ENCODE data around the gene GREB1L. TPM values are rescaled to one million over a fixed set of nuclear protein-coding genes. Genes with fewer than 3 reads are reported as not detected.

GREB1L gene
- total RNA-seq, 2 experiments from 2014 or later: not detected

DNA sequence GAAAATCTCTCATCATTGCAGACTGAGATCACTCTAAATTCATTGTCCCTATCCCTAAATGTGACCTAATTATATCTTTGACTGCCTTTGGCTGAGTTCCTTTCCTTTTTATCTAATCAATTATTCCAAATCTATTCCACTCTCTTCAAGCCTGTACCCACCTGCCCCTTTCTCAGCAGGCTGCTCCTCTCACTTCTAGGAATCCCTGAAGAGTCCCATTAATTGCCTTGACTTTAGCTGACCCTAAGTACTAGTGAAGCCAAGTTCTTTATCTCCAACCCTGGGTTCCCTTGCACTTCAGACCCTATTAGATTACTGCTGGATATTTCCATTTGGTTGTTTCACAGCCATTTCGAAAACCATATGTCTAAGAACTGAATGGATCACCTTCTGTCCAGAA lies 102.8 kb downstream of the GREB1L start:
- no peaks in the 10 kb centered on the region for H3K79me2 ChIP-seq (ENCODE audit: insufficient read depth, low read depth, low read length)
- no peak overlapping the region for H3K4me3 ChIP-seq (ENCODE audit: low read depth, low read length, poor library complexity, severe bottlenecking)
- H3K4me2 ChIP-seq (ENCODE audit: low read length): no peak overlapping the region
- no peaks in the 10 kb centered on the region for H3K4me1 ChIP-seq (ENCODE audit: insufficient read depth, low read length, poor library complexity, severe bottlenecking)
- CTCF ChIA-PET (ENCODE audit: unreplicated experiment): no interaction called here
- no peaks in the 10 kb centered on the region for H3K9me3 ChIP-seq (ENCODE audit: low read length)
- POLR2A ChIA-PET: interaction anchor here (0.6 kb wide), 1 partner anchor 12 kb away, joined by 3 read pairs; no protein-coding TSS in a partner anchor
- H3K36me3 ChIP-seq (ENCODE audit: insufficient read depth, low read length): no peaks in the 10 kb centered on the region
- intact Hi-C loops (cut with micrococcal nuclease; ENCODE audit: unreplicated experiment): no loop called here
- DNase-seq (ENCODE audit: low spot score): no peak
- H2AFZ ChIP-seq (ENCODE audit: low read length): no peak overlapping the region
- H4K20me1 ChIP-seq (ENCODE audit: insufficient read depth, low read length): no peaks in the 10 kb centered on the region
- no TSS peak for BruUV-seq (replicated peaks)
- TF ChIP-seq EZH2phosphoT487 (IDR thresholded peaks at IDR 0.05; ENCODE audit: borderline replicate concordance, low read depth, low read length): no peak
- TF ChIP-seq, protein P1, sequence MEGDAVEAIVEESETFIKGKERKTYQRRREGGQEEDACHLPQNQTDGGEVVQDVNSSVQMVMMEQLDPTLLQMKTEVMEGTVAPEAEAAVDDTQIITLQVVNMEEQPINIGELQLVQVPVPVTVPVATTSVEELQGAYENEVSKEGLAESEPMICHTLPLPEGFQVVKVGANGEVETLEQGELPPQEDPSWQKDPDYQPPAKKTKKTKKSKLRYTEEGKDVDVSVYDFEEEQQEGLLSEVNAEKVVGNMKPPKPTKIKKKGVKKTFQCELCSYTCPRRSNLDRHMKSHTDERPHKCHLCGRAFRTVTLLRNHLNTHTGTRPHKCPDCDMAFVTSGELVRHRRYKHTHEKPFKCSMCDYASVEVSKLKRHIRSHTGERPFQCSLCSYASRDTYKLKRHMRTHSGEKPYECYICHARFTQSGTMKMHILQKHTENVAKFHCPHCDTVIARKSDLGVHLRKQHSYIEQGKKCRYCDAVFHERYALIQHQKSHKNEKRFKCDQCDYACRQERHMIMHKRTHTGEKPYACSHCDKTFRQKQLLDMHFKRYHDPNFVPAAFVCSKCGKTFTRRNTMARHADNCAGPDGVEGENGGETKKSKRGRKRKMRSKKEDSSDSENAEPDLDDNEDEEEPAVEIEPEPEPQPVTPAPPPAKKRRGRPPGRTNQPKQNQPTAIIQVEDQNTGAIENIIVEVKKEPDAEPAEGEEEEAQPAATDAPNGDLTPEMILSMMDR (conservative IDR thresholded peaks at IDR 0.05; ENCODE audit: low read length): no peak
- no peaks in the 10 kb centered on the region for H3K9me2 ChIP-seq (ENCODE audit: insufficient read depth, low read length)
- H3K27ac ChIP-seq (ENCODE audit: low read depth, low read length, poor library complexity, severe bottlenecking): no peak overlapping the region

DNA sequence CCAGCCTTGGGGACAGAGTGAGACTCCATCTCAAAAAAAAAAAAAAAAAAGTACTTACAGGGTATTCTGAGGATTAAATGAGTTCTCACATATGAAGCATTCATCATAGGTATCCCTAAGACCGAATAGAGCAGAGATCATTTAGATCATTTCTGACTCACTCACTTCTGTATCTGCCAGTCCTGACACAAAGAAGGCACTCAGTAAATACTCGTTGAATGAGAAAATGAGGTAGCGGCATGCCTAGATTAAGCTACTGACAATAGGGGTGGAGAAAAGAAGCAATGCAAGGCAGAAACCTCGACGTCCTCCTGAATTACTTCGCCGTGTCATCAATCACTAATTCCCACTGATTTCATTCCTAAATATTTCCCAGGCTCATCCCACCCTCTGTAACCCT lies 103.8 kb downstream of the GREB1L start:
- Histone ChIP-seq H3K4me1 (ENCODE audit: insufficient read depth, low read length, poor library complexity, severe bottlenecking) (no peaks in the 10 kb centered on the region), H3K9me3 (ENCODE audit: low read length) (no peaks in the 10 kb centered on the region), H3K36me3 (ENCODE audit: insufficient read depth, low read length) (no peaks in the 10 kb centered on the region), H3K4me2 (ENCODE audit: low read length) (no peak overlapping the region), H3K4me3 (ENCODE audit: low read depth, low read length, poor library complexity, severe bottlenecking) (no peak overlapping the region), H3K9me2 (ENCODE audit: insufficient read depth, low read length) (no peaks in the 10 kb centered on the region), H3K27ac (ENCODE audit: low read depth, low read length, poor library complexity, severe bottlenecking) (no peak overlapping the region), H2AFZ (ENCODE audit: low read length) (no peak overlapping the region), H3K79me2 (ENCODE audit: insufficient read depth, low read depth, low read length) (no peaks in the 10 kb centered on the region), H4K20me1 (ENCODE audit: insufficient read depth, low read length) (no peaks in the 10 kb centered on the region)
- TF ChIP-seq, protein P1 (conservative IDR thresholded peaks at IDR 0.05; ENCODE audit: low read length): no peak
- TF ChIP-seq EZH2phosphoT487 (IDR thresholded peaks at IDR 0.05; ENCODE audit: borderline replicate concordance, low read depth, low read length): no peak
- no TSS peak for BruUV-seq (replicated peaks)
- POLR2A ChIA-PET: no interaction called here
- intact Hi-C loops (cut with micrococcal nuclease; ENCODE audit: unreplicated experiment): no loop called here
- DNase-seq (ENCODE audit: low spot score): no peak
- CTCF ChIA-PET (ENCODE audit: unreplicated experiment): no interaction called here

DNA sequence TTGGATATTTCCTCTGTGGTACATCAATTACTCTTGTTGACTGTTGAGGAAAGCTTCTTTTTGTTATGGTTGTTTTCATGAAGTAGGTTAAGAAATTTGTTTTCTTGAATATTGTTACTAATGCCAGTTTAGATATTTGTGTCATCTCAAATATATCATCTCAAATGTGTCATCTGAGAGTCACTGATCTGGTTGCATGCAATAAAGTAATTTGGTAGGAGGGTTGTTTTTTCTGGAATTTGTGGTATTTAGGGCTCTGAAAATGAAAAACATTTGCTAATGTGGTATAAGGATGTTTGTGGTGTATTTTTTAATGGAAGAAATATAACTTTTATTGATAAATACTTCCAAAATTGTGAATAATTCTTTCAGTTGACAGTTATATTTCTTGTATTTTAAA lies 117.7 kb downstream of the GREB1L start:
- intact Hi-C loops (cut with micrococcal nuclease; ENCODE audit: unreplicated experiment): no loop called here

More for the DNA sequence above, 117.7 kb downstream of the GREB1L start:
- BruUV-seq (replicated peaks): no TSS peak
- Histone ChIP-seq H3K4me3 (ENCODE audit: low read depth, low read length, poor library complexity, severe bottlenecking) (no peak overlapping the region), H3K36me3 (ENCODE audit: insufficient read depth, low read length) (no peaks in the 10 kb centered on the region), H3K4me1 (ENCODE audit: insufficient read depth, low read length, poor library complexity, severe bottlenecking) (no peaks in the 10 kb centered on the region), H3K27ac (ENCODE audit: low read depth, low read length, poor library complexity, severe bottlenecking) (no peak overlapping the region), H3K79me2 (ENCODE audit: insufficient read depth, low read depth, low read length) (no peaks in the 10 kb centered on the region), H3K4me2 (ENCODE audit: low read length) (no peak overlapping the region), H3K9me3 (ENCODE audit: low read length) (no peaks in the 10 kb centered on the region), H4K20me1 (ENCODE audit: insufficient read depth, low read length) (no peaks in the 10 kb centered on the region), H3K9me2 (ENCODE audit: insufficient read depth, low read length) (no peaks in the 10 kb centered on the region), H2AFZ (ENCODE audit: low read length) (no peak overlapping the region)
- no peak for TF ChIP-seq EZH2phosphoT487 (IDR thresholded peaks at IDR 0.05; ENCODE audit: borderline replicate concordance, low read depth, low read length)
- TF ChIP-seq, protein P1 (conservative IDR thresholded peaks at IDR 0.05; ENCODE audit: low read length): no peak
- DNase-seq (ENCODE audit: low spot score): no peak
- ChIA-PET POLR2A (no interaction called here), CTCF (ENCODE audit: unreplicated experiment) (no interaction called here)
